ENCODE measurements around the gene SEC23A.
A peak's percentile ranks its signal among the peaks of the same experiment; 100 is the strongest.

The SEC23A gene

DNA sequence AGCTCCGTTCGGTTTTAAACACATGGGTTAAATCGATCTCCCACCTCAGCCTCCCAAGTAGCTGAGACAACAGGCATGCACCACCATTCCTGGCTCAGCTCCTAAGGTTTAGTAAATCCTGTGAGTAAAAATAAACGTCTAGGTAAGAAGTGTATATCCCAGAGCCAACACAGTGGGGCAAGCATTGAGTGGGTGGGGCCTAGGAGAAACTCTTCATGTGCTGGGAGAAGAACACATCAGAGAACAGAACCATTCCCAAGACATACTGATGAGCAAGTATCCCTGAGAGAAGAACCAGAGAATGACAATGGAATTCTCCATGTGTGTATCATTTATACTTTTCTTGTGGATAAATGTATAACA, 86.3 kb downstream of the SEC23A start:
- ATAC-seq (ENCODE audit: insufficient read depth, low read depth) (no peak), DNase-seq (no peak)
- H3K27ac ChIP-seq (ENCODE audit: low read length), result no peak overlapping the region
- no peaks in the 10 kb centered on the region for H3K79me2 ChIP-seq (ENCODE audit: insufficient read depth, low read length)
- no peaks in the 10 kb centered on the region for H3K4me1 ChIP-seq (ENCODE audit: insufficient read depth, low read length)
- no peak overlapping the region for H3K4me3 ChIP-seq (ENCODE audit: low read depth in 1 of 2, low read length in 2 of 2)
- no peak overlapping the region for H3K4me2 ChIP-seq (ENCODE audit: insufficient read depth, low read length)
- H4K20me1 ChIP-seq (ENCODE audit: insufficient read depth, low read length), result no peaks in the 10 kb centered on the region
- H3K27me3 ChIP-seq (ENCODE audit: insufficient read depth, low read length, poor library complexity), result no peaks in the 10 kb centered on the region
- TF ChIP-seq, protein P1, sequence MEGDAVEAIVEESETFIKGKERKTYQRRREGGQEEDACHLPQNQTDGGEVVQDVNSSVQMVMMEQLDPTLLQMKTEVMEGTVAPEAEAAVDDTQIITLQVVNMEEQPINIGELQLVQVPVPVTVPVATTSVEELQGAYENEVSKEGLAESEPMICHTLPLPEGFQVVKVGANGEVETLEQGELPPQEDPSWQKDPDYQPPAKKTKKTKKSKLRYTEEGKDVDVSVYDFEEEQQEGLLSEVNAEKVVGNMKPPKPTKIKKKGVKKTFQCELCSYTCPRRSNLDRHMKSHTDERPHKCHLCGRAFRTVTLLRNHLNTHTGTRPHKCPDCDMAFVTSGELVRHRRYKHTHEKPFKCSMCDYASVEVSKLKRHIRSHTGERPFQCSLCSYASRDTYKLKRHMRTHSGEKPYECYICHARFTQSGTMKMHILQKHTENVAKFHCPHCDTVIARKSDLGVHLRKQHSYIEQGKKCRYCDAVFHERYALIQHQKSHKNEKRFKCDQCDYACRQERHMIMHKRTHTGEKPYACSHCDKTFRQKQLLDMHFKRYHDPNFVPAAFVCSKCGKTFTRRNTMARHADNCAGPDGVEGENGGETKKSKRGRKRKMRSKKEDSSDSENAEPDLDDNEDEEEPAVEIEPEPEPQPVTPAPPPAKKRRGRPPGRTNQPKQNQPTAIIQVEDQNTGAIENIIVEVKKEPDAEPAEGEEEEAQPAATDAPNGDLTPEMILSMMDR (IDR thresholded peaks at IDR 0.05; ENCODE audit: borderline replicate concordance, extremely low read depth, low read length, poor library complexity, severe bottlenecking), result no peak
- no peak for TF ChIP-seq EZH2 (IDR thresholded peaks at IDR 0.05; ENCODE audit: borderline replicate concordance, low read depth, low read length, severe bottlenecking)
- H3K9me3 ChIP-seq (ENCODE audit: insufficient read depth, low read length, severe bottlenecking), result no peaks in the 10 kb centered on the region
- H3K9ac ChIP-seq (ENCODE audit: low read depth, low read length), result no peak overlapping the region
- H3K36me3 ChIP-seq (ENCODE audit: insufficient read depth, low read length), result no peaks in the 10 kb centered on the region
- H2AFZ ChIP-seq (ENCODE audit: low read depth, low read length), result no peak overlapping the region

DNA sequence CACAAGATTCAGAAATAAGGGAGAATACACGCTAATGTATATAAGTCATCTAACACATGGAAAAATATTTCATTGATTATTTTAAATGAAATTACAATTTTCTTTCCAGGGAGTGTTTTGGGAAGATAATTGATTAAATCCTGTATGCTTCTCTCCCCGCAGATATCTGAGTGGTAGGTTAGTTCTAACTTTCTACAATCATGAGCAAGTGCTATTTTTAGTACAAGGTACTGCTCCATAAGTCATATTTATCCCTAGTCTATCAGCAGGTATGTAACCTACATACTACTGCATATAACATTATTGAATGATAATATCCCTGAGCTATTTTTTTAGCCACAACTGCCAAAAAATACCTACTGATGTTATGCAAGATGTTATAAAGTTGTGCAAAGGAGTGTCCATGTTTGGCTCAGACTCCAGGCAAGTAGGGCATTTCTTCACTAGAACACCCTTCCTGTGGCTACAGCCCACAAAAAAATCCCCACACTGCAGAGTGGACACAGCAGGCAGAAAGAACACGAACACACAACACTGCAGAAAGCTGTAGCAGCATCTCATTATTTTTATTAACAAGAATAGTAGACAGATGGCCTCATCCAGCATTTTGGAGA, 87.0 kb downstream of the SEC23A start:
- Histone ChIP-seq H3K36me3 (ENCODE audit: insufficient read depth, low read length) (no peaks in the 10 kb centered on the region), H3K4me3 (ENCODE audit: low read depth in 1 of 2, low read length in 2 of 2) (no peak overlapping the region), H2AFZ (ENCODE audit: low read depth, low read length) (no peak overlapping the region), H4K20me1 (ENCODE audit: insufficient read depth, low read length) (no peaks in the 10 kb centered on the region), H3K9me3 (ENCODE audit: insufficient read depth, low read length, severe bottlenecking) (no peaks in the 10 kb centered on the region), H3K79me2 (ENCODE audit: insufficient read depth, low read length) (no peaks in the 10 kb centered on the region), H3K27me3 (ENCODE audit: insufficient read depth, low read length, poor library complexity) (no peaks in the 10 kb centered on the region), H3K9ac (ENCODE audit: low read depth, low read length) (no peak overlapping the region), H3K27ac (ENCODE audit: low read length) (no peak overlapping the region), H3K4me2 (ENCODE audit: insufficient read depth, low read length) (no peak overlapping the region), H3K4me1 (ENCODE audit: insufficient read depth, low read length) (no peaks in the 10 kb centered on the region)
- no peak for ATAC-seq (ENCODE audit: insufficient read depth, low read depth)
- TF ChIP-seq EZH2 (IDR thresholded peaks at IDR 0.05; ENCODE audit: borderline replicate concordance, low read depth, low read length, severe bottlenecking), result no peak
- TF ChIP-seq, protein P1 (IDR thresholded peaks at IDR 0.05; ENCODE audit: borderline replicate concordance, extremely low read depth, low read length, poor library complexity, severe bottlenecking), result no peak
- no peak for DNase-seq

DNA sequence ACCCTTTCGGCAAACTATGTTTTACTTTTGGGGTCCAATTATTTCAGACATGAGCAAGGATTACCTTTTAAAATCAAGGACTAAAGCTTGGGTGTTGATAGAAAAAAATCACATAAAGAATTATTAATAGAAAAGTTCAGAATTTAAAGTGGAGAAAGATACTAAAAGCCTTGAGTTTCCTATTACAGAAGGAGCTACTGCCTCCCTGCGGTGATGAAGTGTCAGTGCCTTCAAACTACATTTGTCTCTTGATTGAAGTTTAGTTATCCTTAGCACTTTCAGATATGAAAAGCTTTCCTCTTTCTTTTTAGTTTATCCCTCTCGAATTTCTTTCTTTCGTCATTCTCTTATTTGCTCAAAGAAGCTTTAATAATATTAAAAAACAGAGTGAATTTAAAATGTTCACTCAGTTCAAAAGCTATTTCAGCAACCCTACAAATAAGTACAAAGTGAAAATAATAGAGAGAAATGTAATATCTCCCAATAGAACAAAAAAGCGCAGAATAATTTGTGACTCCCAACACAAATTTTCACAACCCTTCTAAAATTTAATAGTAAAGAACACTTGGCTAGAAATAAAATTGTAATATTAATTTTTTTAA, 87.6 kb downstream of the SEC23A start:
- Histone ChIP-seq H3K36me3 (ENCODE audit: insufficient read depth, low read length) (no peaks in the 10 kb centered on the region), H3K9me3 (ENCODE audit: insufficient read depth, low read length, severe bottlenecking) (no peaks in the 10 kb centered on the region), H3K9ac (ENCODE audit: low read depth, low read length) (no peak overlapping the region), H3K79me2 (ENCODE audit: insufficient read depth, low read length) (no peaks in the 10 kb centered on the region), H3K27ac (ENCODE audit: low read length) (no peak overlapping the region), H2AFZ (ENCODE audit: low read depth, low read length) (no peak overlapping the region), H4K20me1 (ENCODE audit: insufficient read depth, low read length) (no peaks in the 10 kb centered on the region), H3K4me2 (ENCODE audit: insufficient read depth, low read length) (no peak overlapping the region), H3K4me1 (ENCODE audit: insufficient read depth, low read length) (no peaks in the 10 kb centered on the region), H3K4me3 (ENCODE audit: low read depth in 1 of 2, low read length in 2 of 2) (no peak overlapping the region), H3K27me3 (ENCODE audit: insufficient read depth, low read length, poor library complexity) (no peaks in the 10 kb centered on the region)
- ATAC-seq (ENCODE audit: insufficient read depth, low read depth) (peak; percentile 75), DNase-seq (peak; percentile 26)
- TF ChIP-seq EZH2 (IDR thresholded peaks at IDR 0.05; ENCODE audit: borderline replicate concordance, low read depth, low read length, severe bottlenecking), result no peak
- TF ChIP-seq, protein P1 (IDR thresholded peaks at IDR 0.05; ENCODE audit: borderline replicate concordance, extremely low read depth, low read length, poor library complexity, severe bottlenecking), result peak; percentile 88
